Measurements from ENCODE around the gene CPNE2.

GRCh38 chr16:57044931-57045693 lies 47.3 kb upstream of the CPNE2 start:
- TF ChIP-seq CTCF (IDR thresholded peaks at IDR 0.05) (no peak), POLR2AphosphoS5 (IDR thresholded peaks at IDR 0.05) (no peak), POLR2A (IDR thresholded peaks at IDR 0.05) (no peak)
